H1 (cell line): Measurements from ENCODE around the gene MRPL1. TPM values are rescaled to one million over a fixed set of nuclear protein-coding genes. Genes with fewer than 3 reads are reported as not detected.

Source experiments
- CTCF ChIA-PET: fragments of 300-600 bp; sonication (Branson Sonifier 250); formaldehyde crosslinking; loops from one replicate; lab custom pipeline; 2021; ENCODE audit not compliant: partially characterized antibody; lab: Charles Lee
- POLR2A ChIA-PET: fragments of 300-600 bp; sonication (Branson Sonifier 250); formaldehyde crosslinking; loops from one replicate; lab custom pipeline; 2021; ENCODE audit warnings: inconsistent platforms; ENCODE audit not compliant: partially characterized antibody; lab: Charles Lee
- DNase-seq, 2 experiments: peaks; one replicate each; pipeline versions ENCODE4 v3.0.0 to v3.0.0-alpha.2; 2010 to 2022; ENCODE audit warnings: low spot score in 2 of 2, low read depth in 1 of 2, mixed read lengths in 1 of 2
- FAIRE-seq: peaks from 2 replicates; lab custom pipeline; 2011; peaks lifted over from hg19 to GRCh38; lab: Jason Lieb, UNC
- H2AFZ ChIP-seq: 2 replicates; pipeline ENCODE4 v1.8.1; 2012; ENCODE audit warnings: low read length, inconsistent platforms
- H2AK5ac ChIP-seq: 2 replicates; pipeline ENCODE4 v1.6.1; 2013; ENCODE audit warnings: low read depth, low read length
- H2BK120ac ChIP-seq: replicated peaks from 2 replicates; pipeline ENCODE3; 2013; ENCODE audit warnings: low read depth, low read length, inconsistent platforms
- H2BK12ac ChIP-seq: 2 replicates; pipeline ENCODE4 v1.6.1; 2013; ENCODE audit warnings: low read depth, low read length
- H2BK15ac ChIP-seq: 2 replicates; pipeline ENCODE4 v1.6.1; 2013; ENCODE audit warnings: low read length
- H2BK20ac ChIP-seq: 2 replicates; pipeline ENCODE4 v1.6.1; 2013; ENCODE audit warnings: low read length
- H2BK5ac ChIP-seq: 2 replicates; pipeline ENCODE4 v1.6.1; 2013; ENCODE audit warnings: low read depth, low read length
- H3K14ac ChIP-seq: 2 replicates; pipeline ENCODE4 v1.6.1; 2013; ENCODE audit warnings: inconsistent platforms; ENCODE audit not compliant: insufficient read length
- H3K18ac ChIP-seq: 2 replicates; pipeline ENCODE4 v1.6.1; 2013; ENCODE audit warnings: low read length; ENCODE audit errors: extremely low read depth
- H3K23ac ChIP-seq: 2 replicates; pipeline ENCODE4 v1.6.1; 2013; ENCODE audit warnings: inconsistent platforms; ENCODE audit not compliant: insufficient read length
- H3K23me2 ChIP-seq: 2 replicates; pipeline ENCODE4 v1.6.1; 2013; ENCODE audit warnings: low read depth, low read length
- H3K27ac ChIP-seq: 2 replicates; pipeline ENCODE4 v1.6.1; 2011; ENCODE audit warnings: low read depth, low read length, inconsistent platforms
- H3K27me3 ChIP-seq, 4 experiments: replicated peaks in 1 of 4; 1 replicate in 1 of 4; 2 replicates in 3 of 4; pipeline versions ENCODE4 v1.6.1 to v1.8.1; 2011 to 2013; ENCODE audit warnings: low read length in 3 of 4, mild to moderate bottlenecking in 3 of 4, inconsistent platforms in 2 of 4, mixed read lengths in 2 of 4, moderate library complexity in 1 of 4; ENCODE audit not compliant: control insufficient read depth in 3 of 4, insufficient read depth in 3 of 4; ENCODE audit errors: extremely low read depth in 1 of 4
- H3K36me3 ChIP-seq, 4 experiments: 2 replicates each; pipeline versions ENCODE4 v1.6.1 to v1.8.1; 2011 to 2013; ENCODE audit warnings: mild to moderate bottlenecking in 4 of 4, low read length in 3 of 4, moderate library complexity in 2 of 4, control low read depth in 1 of 4, inconsistent platforms in 1 of 4; ENCODE audit not compliant: insufficient read depth in 4 of 4, control insufficient read depth in 2 of 4
- H3K4ac ChIP-seq: replicated peaks from 2 replicates; pipeline ENCODE3; 2013; ENCODE audit warnings: low read length, low read depth, mixed read lengths, inconsistent platforms; ENCODE audit not compliant: insufficient read length
- H3K4me1 ChIP-seq, 4 experiments: replicated peaks in 1 of 4; 1 replicate in 1 of 4; 2 replicates in 3 of 4; pipeline versions ENCODE4 v1.6.1 to v1.8.1; 2011 to 2013; ENCODE audit warnings: low read length in 3 of 4, inconsistent platforms in 2 of 4, mixed read lengths in 1 of 4; ENCODE audit not compliant: insufficient read depth in 4 of 4, control insufficient read depth in 3 of 4
- H3K4me2 ChIP-seq, 2 experiments: 2 replicates each; pipeline versions ENCODE4 v1.6.1 to v1.8.1; 2011 to 2013; ENCODE audit warnings: low read depth in 2 of 2, low read length in 2 of 2, control low read depth in 1 of 2, inconsistent platforms in 1 of 2, mild to moderate bottlenecking in 1 of 2; ENCODE audit not compliant: insufficient read depth in 1 of 2
- H3K4me3 ChIP-seq, 4 experiments: fragments of 200-600, 300-600 bp in 1 of 4; sonication (generic), shearing (Covaris generic), sonication (Bioruptor Twin) in 1 of 4; 2 replicates each; pipeline versions ENCODE4 v1.5.1 to v1.8.1; 2011 to 2016; ENCODE audit warnings: low read length in 4 of 4, low read depth in 3 of 4, control low read depth in 2 of 4, inconsistent platforms in 2 of 4, mild to moderate bottlenecking in 2 of 4, mixed read lengths in 1 of 4, moderate library complexity in 1 of 4; ENCODE audit not compliant: insufficient read depth in 2 of 4; ENCODE audit errors: extremely low read depth in 1 of 4
- H3K56ac ChIP-seq: replicated peaks from 2 replicates; pipeline ENCODE3; 2013; ENCODE audit warnings: low read depth, mild to moderate bottlenecking, mixed read lengths, low read length, inconsistent platforms; ENCODE audit not compliant: insufficient read length
- H3K79me1 ChIP-seq: 2 replicates; pipeline ENCODE4 v1.6.1; 2013; ENCODE audit warnings: low read depth, low read length, control low read depth
- H3K79me2 ChIP-seq, 2 experiments: 2 replicates each; pipeline versions ENCODE4 v1.6.1 to v1.8.1; 2012 to 2013; ENCODE audit warnings: low read length in 2 of 2, mild to moderate bottlenecking in 2 of 2, inconsistent platforms in 1 of 2; ENCODE audit not compliant: insufficient read depth in 2 of 2, control insufficient read depth in 1 of 2
- H3K9ac ChIP-seq, 4 experiments: replicated peaks in 1 of 4; 1 replicate in 1 of 4; 2 replicates in 3 of 4; pipeline versions ENCODE4 v1.6.1 to v1.8.1; 2011 to 2013; ENCODE audit warnings: low read depth in 3 of 4, low read length in 3 of 4, control low read depth in 2 of 4, mild to moderate bottlenecking in 2 of 4, moderate library complexity in 2 of 4, inconsistent platforms in 1 of 4; ENCODE audit errors: extremely low read depth in 1 of 4
- H3K9me3 ChIP-seq, 2 experiments: 2 replicates each; pipeline versions ENCODE4 v1.6.1 to v1.8.1; 2012 to 2013; ENCODE audit warnings: mild to moderate bottlenecking in 2 of 2, moderate library complexity in 2 of 2, control low read depth in 1 of 2, inconsistent platforms in 1 of 2, low read depth in 1 of 2, low read length in 1 of 2, mixed read lengths in 1 of 2; ENCODE audit not compliant: insufficient read depth in 2 of 2
- H4K20me1 ChIP-seq, 2 experiments: replicated peaks in 1 of 2; 2 replicates each; pipeline versions ENCODE3 to v1.8.1; 2011 to 2013; ENCODE audit warnings: inconsistent platforms in 2 of 2, low read length in 2 of 2, mild to moderate bottlenecking in 1 of 2; ENCODE audit not compliant: insufficient read depth in 2 of 2, control insufficient read depth in 1 of 2
- H4K5ac ChIP-seq: 2 replicates; pipeline ENCODE4 v1.6.1; 2013; ENCODE audit warnings: low read length, low read depth, mixed read lengths, inconsistent platforms; ENCODE audit not compliant: insufficient read length
- H4K8ac ChIP-seq: 2 replicates; pipeline ENCODE4 v1.8.0; 2013; ENCODE audit warnings: mild to moderate bottlenecking, moderate library complexity, low read length, inconsistent platforms; ENCODE audit not compliant: insufficient read depth; ENCODE audit errors: extremely low read depth
- H4K91ac ChIP-seq: replicated peaks from 2 replicates; pipeline ENCODE3; 2013; ENCODE audit warnings: low read length, mixed read lengths, inconsistent platforms; ENCODE audit not compliant: insufficient read length
- ASH2L ChIP-seq: fragments of 200-600, 300-600 bp; sonication (generic); IDR thresholded peaks from one replicate; pipeline ENCODE4 v1.7.1; 2017; ENCODE audit warnings: low read length
- JUND ChIP-seq: IDR thresholded peaks from 2 replicates; pipeline ENCODE4 v1.6.1; 2011; ENCODE audit warnings: mild to moderate bottlenecking, improper control_type of control experiment, low read length
- MAFK ChIP-seq: IDR thresholded peaks from 2 replicates; pipeline ENCODE4 v1.6.1; 2012; ENCODE audit warnings: low read depth, mild to moderate bottlenecking, improper control_type of control experiment, low read length
- RAD21 ChIP-seq, 2 experiments: IDR thresholded peaks in 1 of 2; conservative IDR thresholded peaks in 1 of 2; 2 replicates each; pipeline ENCODE4 v1.6.1; 2011; ENCODE audit warnings: low read depth in 2 of 2, low read length in 2 of 2, improper control_type of control experiment in 1 of 2, inconsistent platforms in 1 of 2, mild to moderate bottlenecking in 1 of 2, moderate library complexity in 1 of 2
- SIN3A ChIP-seq, 2 experiments: IDR thresholded peaks in 1 of 2; conservative IDR thresholded peaks in 1 of 2; 2 replicates each; pipeline ENCODE4 v1.6.1; 2011 to 2012; ENCODE audit warnings: low read length in 2 of 2, improper control_type of control experiment in 1 of 2, low read depth in 1 of 2, mild to moderate bottlenecking in 1 of 2
- SP1 ChIP-seq: IDR thresholded peaks from 2 replicates; pipeline ENCODE4 v1.6.1; 2011; ENCODE audit warnings: low read depth, low read length
- WGBS, 2 experiments: shearing (Covaris generic) in 1 of 2; methylation state at CpG; one replicate each; pipeline versions ENCODE4 v1.1.6 to v1.1.7; 2013 to 2015; ENCODE audit warnings: low lambda C conversion rate in 2 of 2, mixed read lengths in 2 of 2, inconsistent platforms in 1 of 2, low coverage in 1 of 2, missing lambda C conversion rate in 1 of 2; ENCODE audit not compliant: insufficient replicate concordance in 2 of 2, insufficient coverage in 1 of 2, insufficient read length in 1 of 2; ENCODE audit errors: extremely low coverage in 1 of 2, missing lambda C conversion rate in 1 of 2; 5-methylcytosine and 5-hydroxymethylcytosine counted together
- polyA plus RNA-seq, 7 experiments: library from polyadenylated mRNA; depleted of rRNA in 3 of 7; stranded (reverse) in 5 of 7; unstranded in 2 of 7; fragments of >200 nt in 5 of 7; fragments of 200-250 nt in 2 of 7; gene quantifications; 1 replicate in 5 of 7; 2 replicates in 1 of 7; 4 replicates in 1 of 7; pipeline versions ENCODE4 v1.2.1 to v1.2.3, GENCODE V29; 2011 to 2013; ENCODE audit warnings: missing spikeins in 2 of 7, mixed read lengths in 2 of 7
- total RNA-seq: library from RNA; stranded (reverse); fragmentation: NEBNext Ultra II Directional; extraction: Animal tissue kit (Norgen Biotek cat#: 25700); gene quantifications from 2 replicates; pipeline ENCODE4 v1.2.1, GENCODE V29; 2021
- TF ChIP-seq, protein P1 (sequence below), 3 experiments: IDR thresholded peaks; 1 replicate in 2 of 3; 2 replicates in 1 of 3; pipeline versions ENCODE4 v1.5.1 to v1.6.1; 2011; ENCODE audit warnings: low read length in 3 of 3, mild to moderate bottlenecking in 3 of 3, inconsistent platforms in 2 of 3, low read depth in 1 of 3, moderate library complexity in 1 of 3; ENCODE audit not compliant: insufficient read depth in 1 of 3; ENCODE audit errors: control extremely low read depth in 1 of 3
- TF ChIP-seq, protein P2 (sequence below): IDR thresholded peaks from 2 replicates; pipeline ENCODE4 v1.6.1; 2012; ENCODE audit warnings: inconsistent platforms

Gene MRPL1
- total and polyA plus RNA-seq, 2 of the 8 experiments (the other 6 are each of a cell fraction or from before 2014, with no cell fraction given) = 9.6 to 37.0 TPM

DNA sequence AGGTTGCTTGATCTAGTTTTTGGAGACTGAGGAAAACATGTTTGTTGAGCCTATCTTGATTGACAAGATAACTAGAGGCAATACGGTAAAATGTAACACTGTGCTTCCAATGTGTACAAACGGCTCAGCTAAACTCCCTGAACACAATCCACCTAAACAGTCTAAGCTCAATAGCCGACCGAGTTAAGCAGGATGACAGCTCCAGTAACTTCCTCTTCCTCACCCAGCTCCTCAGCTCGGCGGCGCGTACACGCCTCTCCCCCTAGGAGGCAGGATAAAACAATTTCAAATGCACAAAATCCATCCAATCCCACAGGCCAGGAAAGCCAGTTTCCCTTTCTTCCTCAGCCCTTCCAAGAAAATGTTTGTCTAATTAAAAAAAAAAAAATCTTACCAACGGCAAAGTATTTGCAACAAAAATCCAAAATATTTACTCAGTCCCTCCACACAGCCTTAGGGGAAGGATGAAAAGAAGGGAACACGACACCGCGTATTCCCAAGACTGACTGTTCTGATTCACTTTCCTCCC is 44.5 kb upstream of the MRPL1 start:
- Histone ChIP-seq H3K56ac (no peak overlapping the region), H2BK15ac (no peak overlapping the region), H3K27me3 (peaks cover 0 to 5% (median 2%) of the 10 kb centered on the region in 4 experiments; a peak in 2 of 7 replicates), H4K20me1 (peaks cover 0 to 2% of the 10 kb centered on the region in 2 experiments), H3K27ac (no peak overlapping the region), H3K18ac (no peak overlapping the region), H4K91ac (no peak overlapping the region), H3K23ac (no peak overlapping the region), H3K4ac (no peak overlapping the region), H2BK120ac (no peak overlapping the region), H3K79me2 (peaks cover 0 to 5% of the 10 kb centered on the region in 2 experiments; a peak in 1 of 4 replicates), H3K14ac (no peak overlapping the region), H4K5ac (no peak overlapping the region), H3K36me3 (no peaks in the 10 kb centered on the region), H3K9ac (peak overlapping the region in 3 of 4 experiments; percentile 15 to 46 (median 34); a peak in 5 of 7 replicates), H3K4me2 (peak overlapping the region; percentile 59 to 96), H2BK20ac (no peak overlapping the region), H2BK12ac (no peak overlapping the region), H3K9me3 (no peaks in the 10 kb centered on the region), H2AK5ac (no peak overlapping the region), H4K8ac (no peak overlapping the region), H3K23me2 (peaks cover 8% of the 10 kb centered on the region; the same call in 1 of the 2 replicates), H3K79me1 (no peaks in the 10 kb centered on the region), H3K4me3 (peak overlapping the region; percentile 82 to 96 (median 84)), H2AFZ (0 out of 2 replicates have a peak overlapping the region, but pooled peaks have one; percentile 1), H3K4me1 (peaks cover 0 to 4% (median 2%) of the 10 kb centered on the region in 4 experiments; a peak in 4 of 7 replicates), H2BK5ac (no peak overlapping the region)
- DNase-seq (peak in 1 of 2 experiments; percentile 53), FAIRE-seq (peak; percentile 90)
- CTCF ChIA-PET = interaction anchor here (0.9 to 1.7 kb wide), 6 partner anchors 8 to 90 kb away, joined by 3 to 8 read pairs (median 4); no protein-coding TSS in a partner anchor
- POLR2A ChIA-PET = interaction anchor here (0.7 to 1.0 kb wide), 6 partner anchors 9 to 209 kb away, joined by 3 to 5 read pairs (median 4); partner anchors contain the start of gene MRPL1
- 6% methylated on average over 13 of the region's 13 CpGs; no CpG with 5 or more reads in 1 of the 2 experiments for WGBS, 2 experiments
- TF ChIP-seq SIN3A (conservative IDR thresholded peaks at IDR 0.05 in 1 of 2, IDR thresholded peaks at IDR 0.05 in 1 of 2; ENCODE audit: low read depth in 1 of 2, low read length in 2 of 2) = peak; percentile 30 to 36; a peak in 1 of 4 replicates
- TF ChIP-seq, protein P1, sequence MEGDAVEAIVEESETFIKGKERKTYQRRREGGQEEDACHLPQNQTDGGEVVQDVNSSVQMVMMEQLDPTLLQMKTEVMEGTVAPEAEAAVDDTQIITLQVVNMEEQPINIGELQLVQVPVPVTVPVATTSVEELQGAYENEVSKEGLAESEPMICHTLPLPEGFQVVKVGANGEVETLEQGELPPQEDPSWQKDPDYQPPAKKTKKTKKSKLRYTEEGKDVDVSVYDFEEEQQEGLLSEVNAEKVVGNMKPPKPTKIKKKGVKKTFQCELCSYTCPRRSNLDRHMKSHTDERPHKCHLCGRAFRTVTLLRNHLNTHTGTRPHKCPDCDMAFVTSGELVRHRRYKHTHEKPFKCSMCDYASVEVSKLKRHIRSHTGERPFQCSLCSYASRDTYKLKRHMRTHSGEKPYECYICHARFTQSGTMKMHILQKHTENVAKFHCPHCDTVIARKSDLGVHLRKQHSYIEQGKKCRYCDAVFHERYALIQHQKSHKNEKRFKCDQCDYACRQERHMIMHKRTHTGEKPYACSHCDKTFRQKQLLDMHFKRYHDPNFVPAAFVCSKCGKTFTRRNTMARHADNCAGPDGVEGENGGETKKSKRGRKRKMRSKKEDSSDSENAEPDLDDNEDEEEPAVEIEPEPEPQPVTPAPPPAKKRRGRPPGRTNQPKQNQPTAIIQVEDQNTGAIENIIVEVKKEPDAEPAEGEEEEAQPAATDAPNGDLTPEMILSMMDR (IDR thresholded peaks at IDR 0.05; ENCODE audit: control extremely low read depth in 1 of 3, insufficient read depth in 1 of 3, low read depth in 1 of 3, low read length in 3 of 3) = peak; percentile 20 to 58 (median 50)
- no peak for TF ChIP-seq JUND
- peak; percentile 20 to 34; a peak in 2 of 4 replicates for TF ChIP-seq RAD21 (IDR thresholded peaks at IDR 0.05 in 1 of 2, conservative IDR thresholded peaks at IDR 0.05 in 1 of 2; ENCODE audit: low read depth in 2 of 2, low read length in 2 of 2)
- TF ChIP-seq ASH2L = peak; percentile 78
- TF ChIP-seq, protein P2, sequence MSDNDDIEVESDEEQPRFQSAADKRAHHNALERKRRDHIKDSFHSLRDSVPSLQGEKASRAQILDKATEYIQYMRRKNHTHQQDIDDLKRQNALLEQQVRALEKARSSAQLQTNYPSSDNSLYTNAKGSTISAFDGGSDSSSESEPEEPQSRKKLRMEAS = 0 out of 2 replicates have a peak, but pooled peaks have one; percentile 27
- TF ChIP-seq MAFK = no peak
- TF ChIP-seq SP1 = no peak
